HepG2 (cell line): ENCODE data around the gene GGTA1. TPM values are rescaled to one million over a fixed set of nuclear protein-coding genes. Genes with fewer than 3 reads are reported as not detected.

Source experiments
- CHCHD3 ChIP-seq: sonication (generic); formaldehyde crosslinking; IDR thresholded peaks from 2 replicates; pipeline ENCODE4 v1.8.0; 2022; ENCODE audit warnings: mild to moderate bottlenecking, missing genetic modification reagents, moderate library complexity
- E2F1 ChIP-seq: sonication (generic); formaldehyde crosslinking; IDR thresholded peaks from 2 replicates; pipeline ENCODE4 v1.5.0; 2020; ENCODE audit warnings: missing genetic modification reagents
- EEA1 ChIP-seq: sonication (generic); formaldehyde crosslinking; IDR thresholded peaks from 2 replicates; pipeline ENCODE4 v1.5.1; 2020; ENCODE audit warnings: mild to moderate bottlenecking, missing genetic modification reagents, borderline replicate concordance
- KLF13 ChIP-seq: sonication (generic); formaldehyde crosslinking; IDR thresholded peaks from 2 replicates; pipeline ENCODE4 v1.4.0; 2020; ENCODE audit warnings: mild to moderate bottlenecking, missing genetic modification reagents
- MXD4 ChIP-seq: IDR thresholded peaks from 2 replicates; pipeline ENCODE4 v1.6.1; 2016; ENCODE audit warnings: mild to moderate bottlenecking, missing biosample characterization, missing genetic modification reagents
- NAIF1 ChIP-seq: sonication (generic); formaldehyde crosslinking; IDR thresholded peaks from 2 replicates; pipeline ENCODE4 v1.5.0; 2020; ENCODE audit warnings: mild to moderate bottlenecking, missing genetic modification reagents, borderline replicate concordance
- PCBP1 ChIP-seq: fragments of 200-400 bp; formaldehyde crosslinking; IDR thresholded peaks from 2 replicates; pipeline ENCODE4 v1.6.1; 2017; ENCODE audit warnings: mild to moderate bottlenecking, low read depth, low read length, borderline replicate concordance
- PREB ChIP-seq: sonication (generic); formaldehyde crosslinking; IDR thresholded peaks from 2 replicates; pipeline ENCODE4 v1.4.0; 2020; ENCODE audit warnings: missing genetic modification reagents
- PRMT3 ChIP-seq: sonication (generic); formaldehyde crosslinking; IDR thresholded peaks from 2 replicates; pipeline ENCODE4 v1.8.1; 2022; ENCODE audit warnings: low read depth, mild to moderate bottlenecking, moderate library complexity, missing genetic modification reagents, borderline replicate concordance
- REL ChIP-seq: sonication (generic); formaldehyde crosslinking; conservative IDR thresholded peaks from 2 replicates; pipeline ENCODE4 v1.8.0; 2022; ENCODE audit warnings: mild to moderate bottlenecking, missing genetic modification reagents, moderate library complexity
- REPIN1 ChIP-seq: sonication (generic); formaldehyde crosslinking; IDR thresholded peaks from 2 replicates; pipeline ENCODE4 v1.8.0; 2022; ENCODE audit warnings: missing genetic modification reagents, low read depth, mild to moderate bottlenecking, borderline replicate concordance
- ZBTB43 ChIP-seq: sonication (generic); formaldehyde crosslinking; conservative IDR thresholded peaks from 2 replicates; pipeline ENCODE4 v1.4.0; 2020; ENCODE audit warnings: missing genetic modification reagents
- ZNF329 ChIP-seq: sonication (generic); formaldehyde crosslinking; IDR thresholded peaks from 2 replicates; pipeline ENCODE4 v1.9.0; 2021; ENCODE audit warnings: low read depth, mild to moderate bottlenecking, missing genetic modification reagents
- ZNF678 ChIP-seq: sonication (generic); formaldehyde crosslinking; IDR thresholded peaks from 2 replicates; pipeline ENCODE4 v1.4.0; 2020; ENCODE audit warnings: mild to moderate bottlenecking, missing genetic modification reagents
- ZNF691 ChIP-seq: sonication (generic); formaldehyde crosslinking; IDR thresholded peaks from 2 replicates; pipeline ENCODE4 v1.4.0; 2020; ENCODE audit warnings: missing genetic modification reagents, low read depth, mild to moderate bottlenecking, borderline replicate concordance
- ZNF720 ChIP-seq: sonication (generic); formaldehyde crosslinking; IDR thresholded peaks from 2 replicates; pipeline ENCODE4 v1.4.0; 2020; ENCODE audit warnings: missing genetic modification reagents
- ZNF749 ChIP-seq: sonication (generic); formaldehyde crosslinking; IDR thresholded peaks from 2 replicates; pipeline ENCODE4 v1.8.0; 2022; ENCODE audit warnings: mild to moderate bottlenecking, missing genetic modification reagents, moderate library complexity, borderline replicate concordance
- ZUFSP ChIP-seq: sonication (generic); formaldehyde crosslinking; IDR thresholded peaks from 2 replicates; pipeline ENCODE4 v1.9.0; 2021; ENCODE audit warnings: missing genetic modification reagents, mild to moderate bottlenecking, borderline replicate concordance
- polyA plus RNA-seq, 8 experiments: library from polyadenylated mRNA; depleted of rRNA in 3 of 8; stranded (reverse) in 7 of 8; unstranded in 1 of 8; fragments of >200 nt; fragmentation: Illumina TruSeq in 4 of 8; extraction: Trizol in 4 of 8; gene quantifications; 2 replicates each; pipeline versions ENCODE4 v1.2.1 to v1.2.3, GENCODE V29; 2011 to 2016; ENCODE audit warnings: low read depth in 4 of 8, missing spikeins in 1 of 8, mixed read lengths in 1 of 8; ENCODE audit not compliant: insufficient read depth in 1 of 8
- total RNA-seq, 5 experiments: library from RNA; depleted of rRNA; stranded (reverse); fragments of >200 nt; fragmentation: Illumina TruSeq; extraction: Trizol; gene quantifications; 2 replicates each; pipeline ENCODE4 v1.2.3, GENCODE V29; 2016; ENCODE audit warnings: low read depth in 1 of 5
- TF ChIP-seq, protein P1 (sequence below): sonication (generic); formaldehyde crosslinking; IDR thresholded peaks from 2 replicates; pipeline ENCODE4 v1.4.0; 2020; ENCODE audit warnings: missing genetic modification reagents, borderline replicate concordance

Gene GGTA1
- total and polyA plus RNA-seq, 2 of the 13 experiments (the other 11 are each of a cell fraction or from before 2014, with no cell fraction given): not detected

GRCh38 chr9:121424024-121424432 is 75.6 kb downstream of the GGTA1 start (continued):
- TF ChIP-seq NAIF1 (CRISPR knock-in tag) (no peak), EEA1 (no peak), REPIN1 (CRISPR knock-in tag) (peak; percentile 68; the same call in 1 of the 2 replicates), ZNF720 (no peak), ZNF678 (CRISPR knock-in tag) (no peak), ZNF329 (CRISPR knock-in tag) (no peak), ZNF691 (no peak), ZUFSP (no peak), PCBP1 (no peak), ZNF749 (no peak), E2F1 (no peak), KLF13 (CRISPR knock-in tag) (no peak), PRMT3 (CRISPR knock-in tag) (no peak), ZBTB43 (no peak), PREB (CRISPR knock-in tag) (no peak), MXD4 (CRISPR knock-in tag) (no peak), REL (CRISPR knock-in tag) (no peak), CHCHD3 (no peak)
- TF ChIP-seq, protein P1, sequence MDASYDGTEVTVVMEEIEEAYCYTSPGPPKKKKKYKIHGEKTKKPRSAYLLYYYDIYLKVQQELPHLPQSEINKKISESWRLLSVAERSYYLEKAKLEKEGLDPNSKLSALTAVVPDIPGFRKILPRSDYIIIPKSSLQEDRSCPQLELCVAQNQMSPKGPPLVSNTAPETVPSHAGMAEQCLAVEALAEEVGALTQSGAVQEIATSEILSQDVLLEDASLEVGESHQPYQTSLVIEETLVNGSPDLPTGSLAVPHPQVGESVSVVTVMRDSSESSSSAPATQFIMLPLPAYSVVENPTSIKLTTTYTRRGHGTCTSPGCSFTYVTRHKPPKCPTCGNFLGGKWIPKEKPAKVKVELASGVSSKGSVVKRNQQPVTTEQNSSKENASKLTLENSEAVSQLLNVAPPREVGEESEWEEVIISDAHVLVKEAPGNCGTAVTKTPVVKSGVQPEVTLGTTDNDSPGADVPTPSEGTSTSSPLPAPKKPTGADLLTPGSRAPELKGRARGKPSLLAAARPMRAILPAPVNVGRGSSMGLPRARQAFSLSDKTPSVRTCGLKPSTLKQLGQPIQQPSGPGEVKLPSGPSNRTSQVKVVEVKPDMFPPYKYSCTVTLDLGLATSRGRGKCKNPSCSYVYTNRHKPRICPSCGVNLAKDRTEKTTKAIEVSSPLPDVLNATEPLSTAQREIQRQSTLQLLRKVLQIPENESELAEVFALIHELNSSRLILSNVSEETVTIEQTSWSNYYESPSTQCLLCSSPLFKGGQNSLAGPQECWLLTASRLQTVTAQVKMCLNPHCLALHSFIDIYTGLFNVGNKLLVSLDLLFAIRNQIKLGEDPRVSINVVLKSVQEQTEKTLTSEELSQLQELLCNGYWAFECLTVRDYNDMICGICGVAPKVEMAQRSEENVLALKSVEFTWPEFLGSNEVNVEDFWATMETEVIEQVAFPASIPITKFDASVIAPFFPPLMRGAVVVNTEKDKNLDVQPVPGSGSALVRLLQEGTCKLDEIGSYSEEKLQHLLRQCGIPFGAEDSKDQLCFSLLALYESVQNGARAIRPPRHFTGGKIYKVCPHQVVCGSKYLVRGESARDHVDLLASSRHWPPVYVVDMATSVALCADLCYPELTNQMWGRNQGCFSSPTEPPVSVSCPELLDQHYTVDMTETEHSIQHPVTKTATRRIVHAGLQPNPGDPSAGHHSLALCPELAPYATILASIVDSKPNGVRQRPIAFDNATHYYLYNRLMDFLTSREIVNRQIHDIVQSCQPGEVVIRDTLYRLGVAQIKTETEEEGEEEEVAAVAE: no peak
